Epidermal melanocyte (primary cell): ENCODE measurements around the gene RABL2A.
"Not testable (repeated sequence)": the region's sequence is repeated elsewhere in the genome, so short reads cannot be mapped to it uniquely, and the experiment has no call there.

Experiments
- DNase-seq: peaks from one replicate; pipeline ENCODE4 v3.0.0; 2011; ENCODE audit warnings: low spot score; ENCODE audit not compliant: insufficient read length

The RABL2A gene

GRCh38 chr2:113679457-113679856 is 52.4 kb downstream of the RABL2A start:
- no peak for DNase-seq

GRCh38 chr2:113685471-113685870 is 58.4 kb downstream of the RABL2A start:
- no peak for DNase-seq

GRCh38 chr2:113686537-113686936 is 59.5 kb downstream of the RABL2A start:
- DNase-seq: no peak

GRCh38 chr2:113690871-113691270 is 63.8 kb downstream of the RABL2A start:
- DNase-seq: not testable (repeated sequence)
